GM19023 (cell line): ENCODE measurements around the gene PRKCQ.

Experiments
- ATAC-seq: cut with Tn5 transposase; IDR thresholded peaks from one replicate; pipeline ENCODE4 v1.9.1; 2021; ENCODE audit warnings: mild to moderate bottlenecking, moderate library complexity; ENCODE audit not compliant: unreplicated experiment

Gene PRKCQ

GRCh38 chr10:6528198-6528950, 51.7 kb downstream of the PRKCQ start:
- no peak for ATAC-seq

DNA sequence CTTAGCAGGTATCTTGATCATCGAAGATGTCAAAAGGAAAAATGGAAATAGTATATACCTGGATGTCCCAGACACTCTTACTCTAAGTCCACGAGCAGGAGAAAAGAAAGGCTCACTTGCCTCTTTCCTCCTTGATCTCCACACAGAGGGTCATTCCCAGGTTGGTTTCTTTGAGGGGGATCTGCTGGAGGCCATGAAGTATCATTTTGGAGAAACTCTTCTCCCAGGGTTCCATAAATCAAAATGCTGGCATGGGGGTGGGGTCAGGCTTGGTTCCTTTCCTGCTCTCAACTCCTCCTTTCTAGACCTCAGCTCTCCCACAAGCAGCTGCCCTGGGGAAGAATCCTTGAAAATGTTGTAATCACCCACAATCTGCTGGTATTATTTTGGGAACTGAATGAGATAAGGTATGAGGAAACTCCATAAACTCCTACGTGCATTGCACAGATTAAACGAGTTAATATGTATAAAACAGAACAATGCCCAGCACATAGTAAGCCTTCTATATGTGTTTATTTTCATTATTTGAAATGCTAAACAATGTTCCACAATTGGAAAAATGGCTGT, 54.4 kb downstream of the PRKCQ start:
- ATAC-seq, result no peak

DNA sequence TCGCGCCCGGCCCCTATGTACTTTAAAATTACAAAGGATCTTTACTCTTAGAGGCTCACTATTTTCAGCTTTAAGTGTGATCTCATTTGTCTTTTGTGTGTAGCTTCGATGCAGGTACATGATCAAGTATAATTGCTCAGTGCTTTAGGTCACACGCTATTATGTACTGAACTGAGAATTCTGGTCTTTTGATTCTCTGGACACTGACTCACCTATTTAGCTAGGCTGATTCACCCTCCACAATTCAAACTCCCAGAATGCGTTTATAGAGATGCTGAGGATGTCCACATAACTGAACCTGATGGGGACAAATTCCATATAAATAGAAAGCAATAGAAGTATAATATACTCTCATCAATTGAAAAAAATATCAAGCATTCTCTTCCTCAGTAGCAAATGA, 57.8 kb downstream of the PRKCQ start:
- no peak for ATAC-seq

DNA sequence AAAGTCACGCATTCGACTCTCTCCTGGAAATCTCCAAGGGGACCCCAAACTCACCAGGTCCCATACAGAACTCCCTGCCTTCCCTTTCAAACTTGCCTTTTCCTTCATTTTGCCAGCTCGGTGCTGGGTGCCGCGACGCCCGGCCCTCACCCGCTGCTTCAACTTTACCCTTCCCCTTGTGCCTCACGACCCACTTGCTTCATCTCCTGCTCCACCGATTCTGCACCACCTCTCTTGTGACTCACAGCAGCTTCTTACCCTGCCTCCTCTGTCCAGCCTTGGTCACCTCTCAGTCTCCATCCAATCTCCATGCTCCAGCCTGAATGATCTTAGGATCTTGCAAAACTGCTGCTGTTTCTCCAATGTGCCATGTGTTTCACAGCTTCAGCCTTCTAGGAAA, 59.9 kb downstream of the PRKCQ start:
- ATAC-seq, result no peak

GRCh38 chr10:6518791-6519429, 61.2 kb downstream of the PRKCQ start:
- no peak for ATAC-seq

- no peak for ATAC-seq
Observed at GRCh38 chr10:6516929-6517284, 63.2 kb downstream of the PRKCQ start.

DNA sequence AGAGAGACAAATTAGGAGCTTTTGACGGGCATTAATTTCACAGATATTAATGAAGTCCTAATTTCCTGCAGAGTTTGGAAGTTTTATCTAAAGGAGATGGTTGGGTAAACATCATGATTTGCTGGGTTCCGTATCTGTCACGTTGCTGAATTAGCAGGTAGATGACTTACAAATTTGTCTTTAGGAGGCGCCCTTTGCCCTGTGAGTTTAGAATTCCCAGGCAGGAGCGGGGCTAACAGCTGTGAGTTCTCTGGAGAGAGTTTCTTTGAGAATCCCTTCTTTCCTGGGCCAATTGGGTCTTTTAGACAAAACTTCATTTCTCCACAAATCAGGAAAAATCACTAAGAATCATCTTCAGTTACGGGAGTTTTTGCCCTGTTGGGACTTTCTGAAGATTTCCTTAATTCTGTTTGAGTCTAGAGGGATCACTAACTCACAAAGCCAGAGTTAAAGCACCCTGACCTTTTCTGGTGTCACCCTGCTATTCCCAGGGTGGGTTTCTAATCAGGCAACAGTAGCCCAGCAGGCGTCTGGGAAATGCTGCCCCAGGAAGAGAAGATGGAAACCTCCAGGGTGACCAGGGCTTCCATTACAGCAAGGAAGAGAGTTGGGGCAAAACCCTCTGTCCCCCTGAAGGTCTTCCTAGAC, 63.7 kb downstream of the PRKCQ start:
- no peak for ATAC-seq

GRCh38 chr10:6514844-6515780, 65.0 kb downstream of the PRKCQ start:
- ATAC-seq, result no peak

GRCh38 chr10:6514180-6514579, 65.9 kb downstream of the PRKCQ start:
- ATAC-seq, result no peak

DNA sequence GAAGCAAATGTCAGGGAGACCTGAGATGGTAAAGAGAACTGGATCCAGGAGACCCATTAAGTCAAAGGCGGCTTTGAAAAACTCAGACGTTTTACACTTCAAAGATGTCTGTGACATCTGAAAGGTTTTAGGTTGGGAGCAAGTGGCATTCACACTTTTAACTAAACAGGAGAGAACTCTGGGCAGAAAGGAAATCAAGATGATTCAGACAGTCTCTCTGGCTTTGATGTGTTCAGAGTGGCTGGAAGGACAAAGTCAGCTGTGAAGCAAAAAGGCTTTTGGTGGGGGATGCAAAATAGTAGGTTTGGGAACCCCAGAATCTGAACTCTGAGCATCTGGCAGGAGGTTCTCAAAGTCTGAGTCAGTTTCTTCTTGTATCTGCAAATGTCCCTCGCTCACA, 66.6 kb downstream of the PRKCQ start:
- no peak for ATAC-seq

GRCh38 chr10:6512182-6512581, 67.9 kb downstream of the PRKCQ start:
- no peak for ATAC-seq

- no peak for ATAC-seq
Observed at GRCh38 chr10:6511347-6511746, 68.7 kb downstream of the PRKCQ start.

- peak; percentile 72 for ATAC-seq
Observed at GRCh38 chr10:6507311-6507710, 72.8 kb downstream of the PRKCQ start.

GRCh38 chr10:6505300-6505699, 74.8 kb downstream of the PRKCQ start:
- no peak for ATAC-seq

DNA sequence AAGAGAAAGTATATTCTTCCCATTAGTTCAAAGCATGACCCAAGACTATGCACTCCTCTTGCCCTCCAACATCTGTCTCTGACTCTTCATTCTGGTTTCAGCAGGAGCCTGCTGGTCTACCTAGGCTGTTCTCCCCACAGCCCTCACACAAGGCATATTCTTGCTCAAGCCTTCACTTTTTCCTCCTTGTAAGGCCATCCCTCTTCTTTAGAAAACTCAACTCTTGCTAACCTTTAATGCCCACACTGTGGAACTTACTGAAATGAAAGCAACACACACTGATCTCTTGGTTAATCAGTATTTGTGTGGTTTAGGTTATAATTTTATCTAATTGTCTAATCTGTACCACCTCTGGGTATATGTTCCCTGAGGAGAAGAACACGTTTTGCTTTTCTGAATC, 75.8 kb downstream of the PRKCQ start:
- ATAC-seq, result no peak

- ATAC-seq, result no peak
Observed at GRCh38 chr10:6503171-6503570, 76.9 kb downstream of the PRKCQ start.

DNA sequence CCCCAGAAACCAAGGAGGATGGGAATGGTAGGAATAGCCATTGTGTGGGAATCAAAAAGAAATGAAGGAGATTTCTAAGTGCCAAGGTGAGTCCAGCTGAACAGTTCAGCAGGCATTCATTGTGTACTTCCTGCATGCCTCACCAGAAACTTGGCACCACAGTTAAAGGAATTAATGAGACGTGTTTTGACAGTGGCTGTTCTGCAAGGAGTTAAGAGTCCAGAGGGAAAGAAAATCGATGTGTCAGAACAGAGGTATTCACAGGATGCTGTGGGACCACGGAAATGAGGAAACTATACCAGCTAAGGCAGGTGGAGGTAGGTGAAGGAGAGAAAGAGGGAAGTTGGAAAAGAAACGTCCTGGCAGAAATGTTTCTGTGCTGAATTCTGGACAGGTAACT, 78.1 kb downstream of the PRKCQ start:
- ATAC-seq, result no peak

- ATAC-seq, result no peak
Observed at GRCh38 chr10:6499974-6500373, 80.1 kb downstream of the PRKCQ start.

DNA sequence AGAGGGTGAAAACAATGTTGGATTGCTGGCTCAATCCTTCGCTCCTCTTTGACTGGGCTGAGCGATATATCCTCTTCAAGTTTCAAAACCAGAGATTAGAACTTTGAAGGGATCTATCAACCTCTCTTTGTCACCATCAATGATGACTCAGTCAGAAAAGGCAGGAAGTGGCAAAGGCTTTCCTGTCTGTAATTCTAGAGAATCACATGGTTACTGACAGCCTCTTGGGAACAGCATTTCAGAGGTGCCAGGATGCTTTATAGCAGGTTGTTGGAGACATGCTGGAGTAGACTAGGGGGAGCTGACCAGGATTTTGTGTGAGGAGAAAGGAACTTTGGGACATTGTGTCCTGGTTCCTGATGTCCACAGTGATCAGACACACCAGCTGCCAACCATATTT, 81.3 kb downstream of the PRKCQ start:
- ATAC-seq, result no peak

- no peak for ATAC-seq
Observed at GRCh38 chr10:6497620-6498019, 82.5 kb downstream of the PRKCQ start.
